GM12878 (cell line): ENCODE results near the gene ARVCF. TPM values are rescaled to one million over a fixed set of nuclear protein-coding genes. Genes with fewer than 3 reads are reported as not detected.

ENCODE experiments used
- ASH2L ChIP-seq: fragments of 300-600, 200-600 bp; sonication (generic); IDR thresholded peaks from 2 replicates; pipeline ENCODE4 v1.6.1; 2017; ENCODE audit warnings: low read depth, mild to moderate bottlenecking, borderline replicate concordance
- BHLHE40 ChIP-seq, 2 experiments: fragments of 450-650 bp in 1 of 2; IDR thresholded peaks; 2 replicates each; pipeline ENCODE4 v1.6.1; 2011 to 2017; ENCODE audit warnings: low read depth in 2 of 2, borderline replicate concordance in 1 of 2, improper control_type of control experiment in 1 of 2, low read length in 1 of 2, mild to moderate bottlenecking in 1 of 2
- CEBPZ ChIP-seq: fragments of 150-350 bp; IDR thresholded peaks from 2 replicates; pipeline ENCODE4 v1.6.1; 2016; ENCODE audit warnings: low read depth, low read length
- EED ChIP-seq: sonication (generic); IDR thresholded peaks from 2 replicates; pipeline ENCODE4 v1.6.1; 2016; ENCODE audit warnings: antibody characterized with exemption, low read depth
- KDM1A ChIP-seq: fragments of 200-600 bp; sonication (generic); IDR thresholded peaks from 2 replicates; pipeline ENCODE4 v1.6.1; 2016; ENCODE audit warnings: borderline replicate concordance
- NR2C2 ChIP-seq: IDR thresholded peaks from 2 replicates; pipeline ENCODE4 v1.6.1; 2011; ENCODE audit warnings: borderline replicate concordance, low read depth; ENCODE audit not compliant: control insufficient read depth, insufficient read length
- RELA ChIP-seq: fragments of 450-650 bp; IDR thresholded peaks from 2 replicates; pipeline ENCODE4 v1.8.0; 2014; ENCODE audit warnings: borderline replicate concordance; ENCODE audit not compliant: partially characterized antibody
- SREBF1 ChIP-seq: IDR thresholded peaks from 2 replicates; pipeline ENCODE4 v1.6.1; 2012; ENCODE audit warnings: mild to moderate bottlenecking, low read length
- STAT3 ChIP-seq: IDR thresholded peaks from 2 replicates; pipeline ENCODE4 v1.6.1; 2011; ENCODE audit warnings: low read depth, low read length, improper control_type of control experiment
- SUPT20H ChIP-seq: IDR thresholded peaks from 2 replicates; pipeline ENCODE4 v1.6.1; 2011; ENCODE audit warnings: low read depth, mild to moderate bottlenecking, low read length, moderate library complexity, borderline replicate concordance; ENCODE audit not compliant: control insufficient read depth
- polyA plus RNA-seq, 11 experiments: library from polyadenylated mRNA; depleted of rRNA in 4 of 11; unstranded in 6 of 11; stranded (reverse) in 5 of 11; fragments of >200 nt; fragmentation: Nextera tagmentation in 4 of 11; fragmentation: Illumina TruSeq in 1 of 11; extraction: Ambion mirVana in 4 of 11; extraction: Trizol in 1 of 11; gene quantifications; 1 replicate in 1 of 11; 2 replicates in 10 of 11; pipeline versions ENCODE4 v1.2.1 to v1.2.3, GENCODE V29; 2011 to 2016; ENCODE audit warnings: inconsistent platforms in 2 of 11, missing spikeins in 2 of 11, low read depth in 1 of 11
- total RNA-seq, 4 experiments: library from RNA; depleted of rRNA in 3 of 4; stranded (reverse); fragments of >200 nt in 3 of 4; fragmentation: Illumina TruSeq in 1 of 4; extraction: Trizol in 1 of 4; gene quantifications; 2 replicates each; pipeline versions ENCODE4 v1.2.1 to v1.2.3, GENCODE V29; 2013 to 2021

ARVCF gene
- total and polyA plus RNA-seq, 10 of the 15 experiments (the other 5 are each of a cell fraction or from before 2014, with no cell fraction given): 0.13 to 1.9 (median 1.0) TPM; not detected in 2

- TF ChIP-seq CEBPZ: no peak
- TF ChIP-seq KDM1A: no peak
- no peak for TF ChIP-seq STAT3
- no peak for TF ChIP-seq NR2C2
- no peak for TF ChIP-seq SUPT20H
- no peak for TF ChIP-seq EED
- TF ChIP-seq ASH2L: no peak
- TF ChIP-seq RELA: no peak
- no peak for TF ChIP-seq SREBF1
- TF ChIP-seq BHLHE40 (IDR thresholded peaks at IDR 0.05; ENCODE audit: borderline replicate concordance in 1 of 2, low read depth in 2 of 2, low read length in 1 of 2): no peak
Observed at GRCh38 chr22:20026996-20027601, 10.5 kb upstream of the ARVCF start (continued).
